ENCODE measurements around the gene EIF2AK3.

- TF ChIP-seq, protein P1, sequence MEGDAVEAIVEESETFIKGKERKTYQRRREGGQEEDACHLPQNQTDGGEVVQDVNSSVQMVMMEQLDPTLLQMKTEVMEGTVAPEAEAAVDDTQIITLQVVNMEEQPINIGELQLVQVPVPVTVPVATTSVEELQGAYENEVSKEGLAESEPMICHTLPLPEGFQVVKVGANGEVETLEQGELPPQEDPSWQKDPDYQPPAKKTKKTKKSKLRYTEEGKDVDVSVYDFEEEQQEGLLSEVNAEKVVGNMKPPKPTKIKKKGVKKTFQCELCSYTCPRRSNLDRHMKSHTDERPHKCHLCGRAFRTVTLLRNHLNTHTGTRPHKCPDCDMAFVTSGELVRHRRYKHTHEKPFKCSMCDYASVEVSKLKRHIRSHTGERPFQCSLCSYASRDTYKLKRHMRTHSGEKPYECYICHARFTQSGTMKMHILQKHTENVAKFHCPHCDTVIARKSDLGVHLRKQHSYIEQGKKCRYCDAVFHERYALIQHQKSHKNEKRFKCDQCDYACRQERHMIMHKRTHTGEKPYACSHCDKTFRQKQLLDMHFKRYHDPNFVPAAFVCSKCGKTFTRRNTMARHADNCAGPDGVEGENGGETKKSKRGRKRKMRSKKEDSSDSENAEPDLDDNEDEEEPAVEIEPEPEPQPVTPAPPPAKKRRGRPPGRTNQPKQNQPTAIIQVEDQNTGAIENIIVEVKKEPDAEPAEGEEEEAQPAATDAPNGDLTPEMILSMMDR (IDR thresholded peaks at IDR 0.05): no peak
- no peak for TF ChIP-seq EP300 (IDR thresholded peaks at IDR 0.05)
These were observed 25.2 kb downstream of the EIF2AK3 start for GRCh38 chr2:88602022-88602421.

Data from upper lobe of left lung (tissue), 4 donors.